GM11168 (cell line): ENCODE data around the gene CYP8B1.

Experiments
- in situ Hi-C: fragments of 300-500 bp; cut with MboI; formaldehyde crosslinking; loops from one replicate; pipeline ENCODE4 v1.12.0; 2022; ENCODE audit warnings: low sequenced_read_pairs; ENCODE audit not compliant: unreplicated experiment

CYP8B1 gene

DNA sequence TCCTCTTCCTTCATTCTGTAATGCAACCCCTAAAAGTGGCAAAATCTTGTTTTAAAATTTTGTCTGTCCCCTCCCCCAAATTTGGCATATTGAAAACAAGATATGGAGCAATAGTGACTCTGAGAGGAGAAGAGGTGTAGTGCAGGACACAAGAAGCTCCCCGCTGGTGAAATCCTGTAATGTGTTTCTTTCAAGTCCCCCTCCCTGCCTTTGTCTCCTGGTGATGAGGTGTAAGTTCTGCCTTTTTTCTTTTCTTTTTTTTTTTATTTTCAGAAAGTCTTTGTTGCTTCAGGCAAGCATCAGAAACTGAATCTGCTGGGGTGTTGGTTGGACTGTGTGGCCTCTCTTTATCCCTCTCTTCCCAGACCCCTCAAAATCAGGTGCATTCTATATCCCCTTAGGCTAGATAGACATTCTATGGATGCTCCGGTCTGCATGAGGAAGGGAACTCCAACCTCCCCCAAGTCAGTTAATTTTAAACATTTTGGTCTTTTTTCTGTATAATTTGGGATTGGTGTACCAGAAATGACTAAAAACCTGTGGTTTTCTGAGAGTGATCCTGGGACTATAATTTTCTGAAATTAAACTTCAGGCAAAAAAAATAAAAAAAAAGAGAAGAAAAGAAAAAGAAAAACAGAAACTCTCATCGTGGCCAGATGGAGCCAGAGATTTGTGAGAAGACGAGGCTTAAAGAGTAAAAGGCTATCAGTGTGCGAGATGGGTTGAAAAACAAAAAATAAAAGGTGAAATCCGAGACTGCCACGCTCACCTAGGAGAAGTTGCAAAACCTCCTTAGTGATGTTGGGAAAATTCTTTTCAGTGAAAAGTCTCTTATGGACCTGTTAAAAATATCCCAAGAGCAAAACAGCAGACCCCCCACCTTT, 45.0 kb downstream of the CYP8B1 start:
- in situ Hi-C loops, result no loop called here

DNA sequence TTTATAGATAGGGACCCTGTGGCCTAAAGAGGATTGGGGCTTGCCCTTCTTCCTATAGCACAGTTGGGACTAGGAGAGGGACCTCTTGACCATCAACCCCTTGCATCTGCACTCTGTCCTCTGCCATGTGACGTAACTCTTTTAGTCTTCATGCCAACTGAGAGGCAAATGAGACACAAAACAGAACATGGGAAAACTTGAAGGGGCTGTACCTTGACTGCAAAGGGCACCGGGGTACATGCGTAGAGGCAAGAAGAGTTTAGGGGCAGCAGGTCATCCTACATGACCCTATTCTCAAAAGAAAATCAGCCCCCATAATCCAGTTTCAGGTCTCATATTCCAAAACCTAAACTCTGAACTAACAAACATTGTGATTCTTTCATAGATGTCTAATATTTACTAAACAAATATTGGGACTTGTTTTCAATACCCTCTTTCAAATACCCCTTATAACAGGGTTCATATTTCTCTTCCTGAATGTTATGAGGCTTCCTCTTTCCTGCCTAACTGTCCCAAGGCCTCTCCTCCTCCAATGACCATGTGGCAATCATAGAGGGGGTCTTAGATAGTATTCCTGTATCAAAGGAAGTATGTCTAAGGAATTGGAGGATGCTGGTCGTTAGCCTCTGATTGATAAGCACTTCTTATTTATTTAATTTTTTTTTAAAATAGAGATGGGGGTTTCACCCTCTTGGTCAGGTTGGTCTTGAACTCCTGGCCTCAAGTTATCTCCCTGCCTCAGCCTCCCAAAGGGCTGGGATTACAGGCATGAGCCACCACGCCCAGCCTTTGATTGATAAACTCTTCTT, 45.8 kb downstream of the CYP8B1 start:
- in situ Hi-C loops, result no loop called here

DNA sequence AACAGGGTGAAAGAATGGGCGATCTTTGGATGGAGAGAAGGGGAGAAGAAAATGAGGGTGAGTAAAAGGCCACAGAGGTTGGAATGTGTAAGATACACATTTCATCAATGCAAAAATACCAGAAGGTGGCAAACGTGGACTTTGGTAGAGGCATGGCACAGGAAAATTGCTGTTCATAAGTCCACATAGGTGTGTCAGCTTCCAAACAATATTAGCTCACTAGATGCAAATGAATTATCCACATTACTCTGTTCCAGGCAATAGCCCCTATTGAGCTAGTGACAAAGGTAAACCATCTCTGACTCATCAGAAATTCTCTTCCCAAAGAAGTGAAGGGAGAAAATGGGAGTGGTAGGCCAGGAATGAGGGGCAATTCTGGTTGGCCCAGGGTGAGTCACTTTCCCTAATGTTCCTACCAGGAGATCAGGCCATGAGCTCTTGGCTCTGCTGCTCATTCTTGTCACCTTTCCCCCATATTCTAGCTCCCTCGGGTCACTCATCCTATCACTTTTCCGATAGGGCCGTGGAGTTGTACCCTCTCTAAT, 46.5 kb downstream of the CYP8B1 start:
- in situ Hi-C loops, result no loop called here

DNA sequence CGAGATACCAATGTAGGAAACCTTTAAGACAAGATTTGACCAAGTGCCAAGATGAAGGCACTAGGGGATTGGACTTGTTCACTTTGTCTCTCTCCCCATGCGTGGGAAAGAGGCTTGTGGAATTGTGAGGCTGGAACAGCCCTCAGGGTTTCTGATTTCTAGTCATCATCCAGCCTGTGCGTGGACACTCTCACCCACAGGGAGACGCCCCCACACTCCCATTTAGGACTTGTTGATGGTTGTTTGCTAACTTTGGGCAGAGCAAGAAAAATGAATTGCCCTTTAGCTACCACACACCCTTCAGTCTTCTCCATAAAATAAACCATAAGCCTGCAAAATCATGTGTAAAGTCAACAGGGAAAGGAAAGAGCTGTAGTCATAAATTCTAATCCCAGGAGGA, 48.0 kb downstream of the CYP8B1 start:
- in situ Hi-C loops, result no loop called here

- in situ Hi-C loops, result no loop called here
These were observed 48.7 kb downstream of the CYP8B1 start for GRCh38 chr3:42827023-42827422.

GRCh38 chr3:42826141-42826540, 49.5 kb downstream of the CYP8B1 start:
- in situ Hi-C loops, result no loop called here

GRCh38 chr3:42823351-42823750, 52.3 kb downstream of the CYP8B1 start:
- in situ Hi-C loops, result no loop called here

GRCh38 chr3:42822828-42823227, 52.9 kb downstream of the CYP8B1 start:
- in situ Hi-C loops, result no loop called here
